A673 (cell line): Measurements from ENCODE around the gene RAB8B. TPM values are rescaled to one million over a fixed set of nuclear protein-coding genes. Genes with fewer than 3 reads are reported as not detected.

Source experiments
- BruUV-seq: library from RNA; stranded (reverse); fragments of 400-500 nt; replicated peaks from 2 replicates; lab custom pipeline; 2021; lab: Mats Ljungman, UMichigan
- CTCF ChIA-PET: fragments of 300-600 bp; sonication (Branson Sonifier 250); formaldehyde crosslinking; loops from one replicate; lab custom pipeline; 2022; ENCODE audit warnings: antibody characterized with exemption; lab: Charles Lee
- POLR2A ChIA-PET: fragments of 300-600 bp; sonication (Branson Sonifier 250); formaldehyde crosslinking; loops from one replicate; lab custom pipeline; 2022; ENCODE audit warnings: antibody characterized with exemption; ENCODE audit not compliant: low non-redundant PET; lab: Charles Lee
- DNase-seq: peaks from one replicate; pipeline ENCODE4 v3.0.0-alpha.2; 2015; ENCODE audit warnings: low spot score
- H3K27ac ChIP-seq: fragments of 200-600 bp; sonication (generic); 2 replicates; pipeline ENCODE4 v1.5.1; 2016; ENCODE audit warnings: mixed run types, low read depth, mild to moderate bottlenecking, mixed read lengths, antibody characterized with exemption, low read length; ENCODE audit not compliant: poor library complexity, severe bottlenecking
- H3K27me3 ChIP-seq: fragments of 200-600 bp; sonication (generic); replicated peaks from 2 replicates; pipeline ENCODE4 v1.6.1; 2017; ENCODE audit warnings: mixed run types, low read depth, mild to moderate bottlenecking, mixed read lengths, antibody characterized with exemption, low read length; ENCODE audit not compliant: insufficient read depth, poor library complexity
- H3K36me3 ChIP-seq: fragments of 200-600 bp; sonication (generic); 2 replicates; pipeline ENCODE4 v1.6.1; 2016; ENCODE audit warnings: mixed run types, mild to moderate bottlenecking, mixed read lengths, antibody characterized with exemption, low read length; ENCODE audit not compliant: insufficient read depth, poor library complexity, severe bottlenecking
- H3K4me1 ChIP-seq: fragments of 200-600 bp; sonication (generic); 2 replicates; pipeline ENCODE4 v1.6.1; 2017; ENCODE audit warnings: mixed run types, mild to moderate bottlenecking, mixed read lengths, antibody characterized with exemption, low read length; ENCODE audit not compliant: insufficient read depth, poor library complexity, severe bottlenecking
- H3K4me3 ChIP-seq: fragments of 200-600 bp; sonication (generic); 2 replicates; pipeline ENCODE4 v1.5.1; 2016; ENCODE audit warnings: low read depth, mixed run types, mild to moderate bottlenecking, mixed read lengths, low read length; ENCODE audit not compliant: poor library complexity, severe bottlenecking
- H3K9me3 ChIP-seq: fragments of 200-600 bp; sonication (generic); 2 replicates; pipeline ENCODE4 v1.6.1; 2016; ENCODE audit warnings: mixed run types, low read depth, mild to moderate bottlenecking, mixed read lengths, antibody characterized with exemption, low read length; ENCODE audit not compliant: poor library complexity, severe bottlenecking
- CTCF ChIP-seq: fragments of 300-800, 200-600 bp; sonication (generic); conservative IDR thresholded peaks from 2 replicates; pipeline ENCODE4 v1.5.1; 2017; ENCODE audit warnings: low read depth, mild to moderate bottlenecking, antibody characterized with exemption, low read length, moderate library complexity, mixed read lengths
- EZH2 ChIP-seq: fragments of 200-600 bp; sonication (generic); IDR thresholded peaks from 2 replicates; pipeline ENCODE4 v1.6.1; 2017; ENCODE audit warnings: borderline replicate concordance, low read depth, mild to moderate bottlenecking, mixed read lengths, antibody characterized with exemption, low read length; ENCODE audit not compliant: poor library complexity, severe bottlenecking
- intact Hi-C: fragments of 100-400 bp; cut with micrococcal nuclease; formaldehyde crosslinking; loops from one replicate; pipeline ENCODE4 v1.10.0; 2022; ENCODE audit not compliant: unreplicated experiment
- total RNA-seq: library from RNA; stranded (reverse); gene quantifications from 2 replicates; pipeline ENCODE4 v1.2.3, GENCODE V29; 2021

RAB8B gene
- total RNA-seq, 1 experiment from 2014 or later, result 29.1 TPM

GRCh38 chr15:63264688-63265293 is 75.4 kb downstream of the RAB8B start:
- H3K4me1 ChIP-seq, result no peaks in the 10 kb centered on the region
- TF ChIP-seq EZH2 (no peak), CTCF (no peak)
- no peak for DNase-seq
- intact Hi-C loops, result no loop called here
- CTCF ChIA-PET, result no interaction called here
- H3K9me3 ChIP-seq, result no peaks in the 10 kb centered on the region
- H3K27ac ChIP-seq, result no peak overlapping the region
- no peak overlapping the region for H3K4me3 ChIP-seq
- BruUV-seq, result TSS peak; percentile 11
- H3K36me3 ChIP-seq, result no peaks in the 10 kb centered on the region
- no peaks in the 10 kb centered on the region for H3K27me3 ChIP-seq
- POLR2A ChIA-PET, result interaction anchor here (0.6 kb wide), 1 partner anchor 34 kb away, joined by 7 read pairs; no protein-coding TSS in a partner anchor

GRCh38 chr15:63274427-63274826 is 85.0 kb downstream of the RAB8B start:
- no TSS peak for BruUV-seq
- H3K27ac ChIP-seq, result no peak overlapping the region
- CTCF ChIA-PET, result no interaction called here
- DNase-seq, result peak; percentile 67
- H3K4me1 ChIP-seq, result peaks cover 13% of the 10 kb centered on the region
- H3K4me3 ChIP-seq, result no peak overlapping the region
- no peaks in the 10 kb centered on the region for H3K36me3 ChIP-seq
- POLR2A ChIA-PET, result no interaction called here
- intact Hi-C loops, result no loop called here
- H3K27me3 ChIP-seq, result no peaks in the 10 kb centered on the region
- H3K9me3 ChIP-seq, result no peaks in the 10 kb centered on the region
- TF ChIP-seq EZH2, result no peak
- TF ChIP-seq CTCF, result no peak

- Histone ChIP-seq H3K36me3 (no peaks in the 10 kb centered on the region), H3K4me3 (peak overlapping the region; percentile 67), H3K27me3 (no peaks in the 10 kb centered on the region), H3K4me1 (peaks cover 13% of the 10 kb centered on the region), H3K27ac (peak overlapping the region; percentile 69), H3K9me3 (no peaks in the 10 kb centered on the region)
- TF ChIP-seq CTCF, result no peak
- TF ChIP-seq EZH2, result no peak
- intact Hi-C loops, result loop anchor here (5.0 kb wide), 1 partner anchor 89 kb away; the partner anchor contains the start of gene RAB8B
- TSS peak; percentile 82 for BruUV-seq
- ChIA-PET CTCF (no interaction called here), POLR2A (interaction anchor here (0.7 to 1.0 kb wide), 3 partner anchors 20 to 488 kb away, joined by 8 to 9 read pairs (median 8); no protein-coding TSS in a partner anchor)
- no peak for DNase-seq
These were observed 87.1 kb downstream of the RAB8B start for GRCh38 chr15:63276342-63277037.
